Neural cell (in vitro differentiated cells): ENCODE data around the gene HARS2. TPM values are rescaled to one million over a fixed set of nuclear protein-coding genes. Genes with fewer than 3 reads are reported as not detected.

Source experiments
- H2AFZ ChIP-seq: fragments of 200-600, 300-800 bp; sonication (generic), shearing (Covaris generic); 2 replicates; pipeline ENCODE4 v1.6.0; 2014; ENCODE audit warnings: low read depth, mild to moderate bottlenecking, antibody characterized with exemption, low read length, moderate library complexity
- H3F3A ChIP-seq: fragments of 200-600 bp; shearing (Covaris generic); 2 replicates; pipeline ENCODE4 v1.6.1; 2016; ENCODE audit warnings: mild to moderate bottlenecking, moderate library complexity, mixed read lengths, antibody characterized with exemption, low read length; ENCODE audit not compliant: insufficient read depth, poor library complexity, severe bottlenecking
- H3K27ac ChIP-seq: fragments of 200-600, 300-800 bp; sonication (generic), shearing (Covaris generic); 2 replicates; pipeline ENCODE4 v1.5.1; 2014; ENCODE audit warnings: mild to moderate bottlenecking, low read length, moderate library complexity
- H3K27me3 ChIP-seq: fragments of 300-800, 200-600 bp; sonication (generic), shearing (Covaris generic); 2 replicates; pipeline ENCODE4 v1.6.0; 2014; ENCODE audit warnings: mild to moderate bottlenecking, low read depth, low read length, moderate library complexity; ENCODE audit not compliant: insufficient read depth
- H3K36me3 ChIP-seq: fragments of 300-800, 200-600 bp; sonication (generic), shearing (Covaris generic); 2 replicates; pipeline ENCODE4 v1.5.1; 2014; ENCODE audit warnings: mild to moderate bottlenecking, antibody characterized with exemption, low read length, moderate library complexity; ENCODE audit not compliant: insufficient read depth
- H3K4me2 ChIP-seq: fragments of 300-800, 200-600 bp; sonication (generic), shearing (Covaris generic); 2 replicates; pipeline ENCODE4 v1.6.0; 2014; ENCODE audit warnings: mild to moderate bottlenecking, low read length
- H3K4me3 ChIP-seq: fragments of 300-800, 200-600 bp; sonication (generic), shearing (Covaris generic); 2 replicates; pipeline ENCODE4 v1.5.1; 2014; ENCODE audit warnings: mild to moderate bottlenecking, low read length, moderate library complexity
- H3K79me2 ChIP-seq: fragments of 200-600 bp; shearing (Covaris generic); replicated peaks from 2 replicates; pipeline ENCODE4 v1.6.0; 2014; ENCODE audit warnings: mild to moderate bottlenecking, low read length, moderate library complexity; ENCODE audit not compliant: insufficient read depth
- H3K9ac ChIP-seq: fragments of 300-800, 200-600 bp; sonication (generic), shearing (Covaris generic); 2 replicates; pipeline ENCODE4 v1.6.1; 2016; ENCODE audit warnings: mild to moderate bottlenecking, low read length, mixed read lengths
- H3K9me2 ChIP-seq: fragments of 200-600 bp; shearing (Covaris generic); 2 replicates; pipeline ENCODE4 v1.6.1; 2016; ENCODE audit warnings: mild to moderate bottlenecking, low read length, mixed read lengths; ENCODE audit not compliant: insufficient read depth
- H3K9me3 ChIP-seq: fragments of 200-600, 300-800 bp; sonication (generic), shearing (Covaris generic); 2 replicates; pipeline ENCODE4 v1.6.1; 2016; ENCODE audit warnings: mild to moderate bottlenecking, mixed run types, low read length, moderate library complexity, mixed read lengths
- H4K20me1 ChIP-seq: fragments of 200-600 bp; shearing (Covaris generic); 2 replicates; pipeline ENCODE4 v1.6.1; 2016; ENCODE audit warnings: mild to moderate bottlenecking, mixed run types; ENCODE audit not compliant: insufficient read depth
- EP300 ChIP-seq: fragments of 450-650 bp; conservative IDR thresholded peaks from 2 replicates; pipeline ENCODE4 v1.6.1; 2014; ENCODE audit warnings: antibody characterized with exemption, mild to moderate bottlenecking, moderate library complexity; ENCODE audit not compliant: poor library complexity, severe bottlenecking
- EZH2 ChIP-seq: fragments of 200-600, 300-800 bp; shearing (Covaris generic), sonication (generic); IDR thresholded peaks from 2 replicates; pipeline ENCODE4 v1.6.1; 2014; ENCODE audit warnings: antibody characterized with exemption, low read length, borderline replicate concordance, mild to moderate bottlenecking; ENCODE audit not compliant: insufficient read depth, poor library complexity, severe bottlenecking
- MXI1 ChIP-seq: fragments of 450-650 bp; conservative IDR thresholded peaks from 2 replicates; pipeline ENCODE4 v1.6.1; 2014; ENCODE audit warnings: antibody characterized with exemption, mild to moderate bottlenecking; ENCODE audit not compliant: poor library complexity, severe bottlenecking
- POLR2AphosphoS5 ChIP-seq: IDR thresholded peaks from 2 replicates; pipeline ENCODE4 v1.6.1; 2012
- RAD21 ChIP-seq: fragments of 450-650 bp; conservative IDR thresholded peaks from 2 replicates; pipeline ENCODE4 v1.6.1; 2014; ENCODE audit warnings: antibody characterized with exemption, mild to moderate bottlenecking, moderate library complexity
- SMC3 ChIP-seq: fragments of 450-650 bp; conservative IDR thresholded peaks from 2 replicates; pipeline ENCODE4 v1.6.1; 2014; ENCODE audit warnings: antibody characterized with exemption, mild to moderate bottlenecking, moderate library complexity; ENCODE audit not compliant: poor library complexity
- TAF1 ChIP-seq: IDR thresholded peaks from 2 replicates; pipeline ENCODE4 v1.6.1; 2012; ENCODE audit warnings: low read depth
- polyA plus RNA-seq: library from polyadenylated mRNA; depleted of rRNA; stranded (reverse); fragments of >200 nt; gene quantifications from 2 replicates; pipeline ENCODE4 v1.2.3, GENCODE V29; 2014
- TF ChIP-seq, protein P1 (sequence below): fragments of 450-650 bp; IDR thresholded peaks from 2 replicates; pipeline ENCODE4 v1.5.1; 2014; ENCODE audit warnings: antibody characterized with exemption, mild to moderate bottlenecking, moderate library complexity; ENCODE audit not compliant: poor library complexity, severe bottlenecking
- TF ChIP-seq, protein P2 (sequence below): IDR thresholded peaks from 2 replicates; pipeline ENCODE4 v1.6.1; 2012; ENCODE audit warnings: borderline replicate concordance

HARS2 gene
- polyA plus RNA-seq, 1 donor from 2014 or later = 102 TPM

DNA sequence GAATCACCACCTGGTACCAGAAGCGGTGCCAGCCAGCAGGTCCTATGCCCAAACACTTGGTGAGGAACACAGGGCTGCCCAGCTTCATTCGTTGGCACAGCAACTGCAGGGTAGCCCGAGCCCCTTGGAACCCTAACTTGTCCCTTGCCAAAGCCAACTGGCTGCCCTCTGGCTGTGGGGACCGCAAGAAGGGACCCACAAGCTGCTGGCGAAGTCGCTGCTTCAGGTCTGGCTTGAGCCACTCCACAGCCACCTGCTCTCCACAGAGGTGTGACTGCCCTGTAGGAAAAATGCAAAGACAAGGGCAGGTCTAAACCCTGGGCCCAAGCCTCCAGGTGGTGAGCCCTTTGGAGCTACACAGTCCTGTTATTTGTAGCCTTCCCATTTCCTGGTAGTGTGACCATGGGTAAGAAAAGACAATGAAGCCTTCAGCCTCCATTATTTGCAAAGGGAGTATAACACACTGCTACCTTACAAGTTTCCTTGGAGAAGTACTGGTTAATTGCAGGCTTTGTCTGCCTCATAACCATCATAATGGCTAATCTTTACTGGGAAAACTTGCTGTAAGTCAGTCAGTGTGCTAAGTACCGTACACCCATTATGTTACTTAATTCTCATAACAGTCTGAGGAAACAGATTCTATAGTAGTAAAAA is 19.7 kb upstream of the HARS2 start:
- Histone ChIP-seq H3K9me2 (no peaks in the 10 kb centered on the region), H2AFZ (no peak overlapping the region), H3F3A (no peaks in the 10 kb centered on the region), H3K79me2 (no peaks in the 10 kb centered on the region), H3K9me3 (no peaks in the 10 kb centered on the region), H3K36me3 (peaks cover 15% of the 10 kb centered on the region), H4K20me1 (no peaks in the 10 kb centered on the region), H3K4me2 (no peak overlapping the region), H3K27ac (no peak overlapping the region), H3K4me3 (no peak overlapping the region), H3K9ac (no peak overlapping the region), H3K27me3 (no peaks in the 10 kb centered on the region)
- TF ChIP-seq, protein P1, sequence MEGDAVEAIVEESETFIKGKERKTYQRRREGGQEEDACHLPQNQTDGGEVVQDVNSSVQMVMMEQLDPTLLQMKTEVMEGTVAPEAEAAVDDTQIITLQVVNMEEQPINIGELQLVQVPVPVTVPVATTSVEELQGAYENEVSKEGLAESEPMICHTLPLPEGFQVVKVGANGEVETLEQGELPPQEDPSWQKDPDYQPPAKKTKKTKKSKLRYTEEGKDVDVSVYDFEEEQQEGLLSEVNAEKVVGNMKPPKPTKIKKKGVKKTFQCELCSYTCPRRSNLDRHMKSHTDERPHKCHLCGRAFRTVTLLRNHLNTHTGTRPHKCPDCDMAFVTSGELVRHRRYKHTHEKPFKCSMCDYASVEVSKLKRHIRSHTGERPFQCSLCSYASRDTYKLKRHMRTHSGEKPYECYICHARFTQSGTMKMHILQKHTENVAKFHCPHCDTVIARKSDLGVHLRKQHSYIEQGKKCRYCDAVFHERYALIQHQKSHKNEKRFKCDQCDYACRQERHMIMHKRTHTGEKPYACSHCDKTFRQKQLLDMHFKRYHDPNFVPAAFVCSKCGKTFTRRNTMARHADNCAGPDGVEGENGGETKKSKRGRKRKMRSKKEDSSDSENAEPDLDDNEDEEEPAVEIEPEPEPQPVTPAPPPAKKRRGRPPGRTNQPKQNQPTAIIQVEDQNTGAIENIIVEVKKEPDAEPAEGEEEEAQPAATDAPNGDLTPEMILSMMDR = no peak
- TF ChIP-seq MXI1 (no peak), EP300 (no peak), EZH2 (no peak), SMC3 (no peak), POLR2AphosphoS5 (no peak), RAD21 (no peak), TAF1 (no peak)
- TF ChIP-seq, protein P2, sequence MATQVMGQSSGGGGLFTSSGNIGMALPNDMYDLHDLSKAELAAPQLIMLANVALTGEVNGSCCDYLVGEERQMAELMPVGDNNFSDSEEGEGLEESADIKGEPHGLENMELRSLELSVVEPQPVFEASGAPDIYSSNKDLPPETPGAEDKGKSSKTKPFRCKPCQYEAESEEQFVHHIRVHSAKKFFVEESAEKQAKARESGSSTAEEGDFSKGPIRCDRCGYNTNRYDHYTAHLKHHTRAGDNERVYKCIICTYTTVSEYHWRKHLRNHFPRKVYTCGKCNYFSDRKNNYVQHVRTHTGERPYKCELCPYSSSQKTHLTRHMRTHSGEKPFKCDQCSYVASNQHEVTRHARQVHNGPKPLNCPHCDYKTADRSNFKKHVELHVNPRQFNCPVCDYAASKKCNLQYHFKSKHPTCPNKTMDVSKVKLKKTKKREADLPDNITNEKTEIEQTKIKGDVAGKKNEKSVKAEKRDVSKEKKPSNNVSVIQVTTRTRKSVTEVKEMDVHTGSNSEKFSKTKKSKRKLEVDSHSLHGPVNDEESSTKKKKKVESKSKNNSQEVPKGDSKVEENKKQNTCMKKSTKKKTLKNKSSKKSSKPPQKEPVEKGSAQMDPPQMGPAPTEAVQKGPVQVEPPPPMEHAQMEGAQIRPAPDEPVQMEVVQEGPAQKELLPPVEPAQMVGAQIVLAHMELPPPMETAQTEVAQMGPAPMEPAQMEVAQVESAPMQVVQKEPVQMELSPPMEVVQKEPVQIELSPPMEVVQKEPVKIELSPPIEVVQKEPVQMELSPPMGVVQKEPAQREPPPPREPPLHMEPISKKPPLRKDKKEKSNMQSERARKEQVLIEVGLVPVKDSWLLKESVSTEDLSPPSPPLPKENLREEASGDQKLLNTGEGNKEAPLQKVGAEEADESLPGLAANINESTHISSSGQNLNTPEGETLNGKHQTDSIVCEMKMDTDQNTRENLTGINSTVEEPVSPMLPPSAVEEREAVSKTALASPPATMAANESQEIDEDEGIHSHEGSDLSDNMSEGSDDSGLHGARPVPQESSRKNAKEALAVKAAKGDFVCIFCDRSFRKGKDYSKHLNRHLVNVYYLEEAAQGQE = no peak

DNA sequence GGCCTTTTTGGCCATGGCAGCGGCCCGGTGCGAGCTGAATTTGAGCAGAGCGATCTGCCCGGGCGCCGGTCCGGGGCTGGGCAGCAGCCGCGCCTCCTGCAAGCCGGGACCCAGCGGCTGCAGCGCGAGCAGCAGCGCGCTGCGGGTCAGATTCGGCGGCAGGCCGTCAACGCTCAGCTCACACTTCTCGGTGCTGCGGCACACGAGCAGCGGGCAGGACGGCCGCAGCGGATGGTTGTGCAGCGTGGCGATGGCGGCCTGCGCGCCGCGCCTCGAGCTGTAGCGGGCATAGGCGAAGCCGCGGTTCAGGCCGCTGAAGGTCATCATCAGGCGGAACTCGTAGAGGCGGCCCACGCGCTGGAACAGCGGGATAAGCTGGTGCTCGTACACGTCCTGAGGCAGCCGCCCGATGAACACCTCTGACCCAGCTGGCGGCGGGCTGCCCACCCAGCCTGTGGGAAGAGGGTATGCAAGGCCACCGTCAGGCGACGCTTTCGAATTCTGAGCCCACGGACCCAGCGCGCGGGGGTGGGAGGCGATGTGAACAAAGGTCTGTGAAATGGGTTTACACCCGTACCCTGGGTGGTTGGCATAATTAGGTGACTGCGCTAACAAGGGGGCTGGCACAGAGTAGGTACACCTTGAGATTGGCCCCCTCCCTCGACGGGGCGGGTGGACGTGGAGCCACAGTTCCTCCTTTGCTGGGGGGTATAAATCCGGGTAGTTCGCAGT is 18.6 kb upstream of the HARS2 start:
- H3K4me2 ChIP-seq = no peak overlapping the region
- H3K4me3 ChIP-seq = no peak overlapping the region
- no peaks in the 10 kb centered on the region for H4K20me1 ChIP-seq

More for the DNA sequence above, 18.6 kb upstream of the HARS2 start:
- TF ChIP-seq, protein P1 = no peak
- TF ChIP-seq EP300 (no peak), RAD21 (no peak), MXI1 (no peak), POLR2AphosphoS5 (no peak)
- TF ChIP-seq, protein P2 = no peak
- no peak overlapping the region for H3K27ac ChIP-seq
- no peaks in the 10 kb centered on the region for H3F3A ChIP-seq
- no peaks in the 10 kb centered on the region for H3K9me2 ChIP-seq
- no peaks in the 10 kb centered on the region for H3K79me2 ChIP-seq
- H3K9ac ChIP-seq = no peak overlapping the region
- H2AFZ ChIP-seq = no peak overlapping the region
- H3K9me3 ChIP-seq = no peaks in the 10 kb centered on the region
- peaks cover 20% of the 10 kb centered on the region for H3K36me3 ChIP-seq
- H3K27me3 ChIP-seq = no peaks in the 10 kb centered on the region
